MM.1S (cell line): Measurements from ENCODE around the gene CLEC14A.

Experiments
- DNase-seq: peaks from one replicate; pipeline ENCODE4 v3.0.0-alpha.2; 2015
- H2AFZ ChIP-seq: fragments of 300-600 bp; sonication (generic); 2 replicates; pipeline ENCODE4 v1.6.0; 2016; ENCODE audit warnings: antibody characterized with exemption, low read length
- H3F3A ChIP-seq: fragments of 300-600 bp; sonication (generic); 2 replicates; pipeline ENCODE4 v1.6.1; 2016; ENCODE audit warnings: mild to moderate bottlenecking, antibody characterized with exemption, low read length, moderate library complexity, mixed read lengths; ENCODE audit not compliant: insufficient read depth
- H3K27ac ChIP-seq: fragments of 300-600 bp; sonication (generic); 2 replicates; pipeline ENCODE4 v1.5.1; 2016; ENCODE audit warnings: mild to moderate bottlenecking, low read length
- H3K27me3 ChIP-seq: fragments of 300-600 bp; sonication (generic); replicated peaks from 2 replicates; pipeline ENCODE4 v1.6.0; 2016; ENCODE audit warnings: low read length; ENCODE audit not compliant: insufficient read depth
- H3K36me3 ChIP-seq: fragments of 300-600 bp; sonication (generic); replicated peaks from 2 replicates; pipeline ENCODE4 v1.6.1; 2016; ENCODE audit warnings: mild to moderate bottlenecking, low read length, mixed read lengths; ENCODE audit not compliant: insufficient read depth
- H3K4me1 ChIP-seq: fragments of 300-600 bp; sonication (generic); 2 replicates; pipeline ENCODE4 v1.6.1; 2016; ENCODE audit warnings: low read length, mixed read lengths
- H3K4me2 ChIP-seq: fragments of 300-600 bp; sonication (generic); 2 replicates; pipeline ENCODE4 v1.6.0; 2016; ENCODE audit warnings: low read depth, low read length
- H3K4me3 ChIP-seq: fragments of 300-600 bp; sonication (generic); 2 replicates; pipeline ENCODE4 v1.5.1; 2016; ENCODE audit warnings: low read length, mixed read lengths
- H3K79me2 ChIP-seq: fragments of 300-600 bp; sonication (generic); 2 replicates; pipeline ENCODE4 v1.6.1; 2016; ENCODE audit warnings: mixed run types, low read length, mixed read lengths
- H3K9ac ChIP-seq: fragments of 300-600 bp; sonication (generic); 2 replicates; pipeline ENCODE4 v1.6.1; 2016; ENCODE audit warnings: low read length, mixed read lengths
- H3K9me2 ChIP-seq: fragments of 300-600 bp; sonication (generic); replicated peaks from 2 replicates; pipeline ENCODE4 v1.6.1; 2016; ENCODE audit warnings: mild to moderate bottlenecking, low read length, mixed read lengths; ENCODE audit not compliant: insufficient read depth
- H3K9me3 ChIP-seq: fragments of 300-600 bp; sonication (generic); replicated peaks from 2 replicates; pipeline ENCODE4 v1.6.1; 2016; ENCODE audit warnings: mild to moderate bottlenecking, low read length, mixed read lengths; ENCODE audit not compliant: insufficient read depth
- H4K20me1 ChIP-seq: fragments of 300-600 bp; sonication (generic); 2 replicates; pipeline ENCODE4 v1.6.1; 2016; ENCODE audit warnings: mild to moderate bottlenecking, low read length, moderate library complexity, mixed read lengths; ENCODE audit not compliant: insufficient read depth
- CTCF ChIP-seq: fragments of 300-600 bp; sonication (generic); IDR thresholded peaks from 2 replicates; pipeline ENCODE4 v1.5.1; 2016; ENCODE audit warnings: antibody characterized with exemption, low read length, mixed read lengths
- EZH2 ChIP-seq: fragments of 300-600 bp; sonication (generic); optimal IDR thresholded peaks from 2 replicates; pipeline ENCODE3; 2017; ENCODE audit warnings: low read depth, mild to moderate bottlenecking, antibody characterized with exemption, low read length, mixed read lengths
- EZH2phosphoT487 ChIP-seq: fragments of 300-600 bp; sonication (generic); IDR thresholded peaks from 2 replicates; pipeline ENCODE4 v1.6.1; 2018; ENCODE audit warnings: antibody characterized with exemption, low read length

Gene CLEC14A

GRCh38 chr14:38238332-38238731, 17.6 kb downstream of the CLEC14A start:
- H3F3A ChIP-seq = no peaks in the 10 kb centered on the region
- no peak overlapping the region for H2AFZ ChIP-seq
- H3K4me2 ChIP-seq = no peak overlapping the region
- H3K9ac ChIP-seq = no peak overlapping the region
- no peaks in the 10 kb centered on the region for H3K4me1 ChIP-seq
- H3K79me2 ChIP-seq = no peaks in the 10 kb centered on the region
- H3K9me2 ChIP-seq = no peaks in the 10 kb centered on the region
- H4K20me1 ChIP-seq = no peaks in the 10 kb centered on the region
- no peaks in the 10 kb centered on the region for H3K9me3 ChIP-seq
- no peaks in the 10 kb centered on the region for H3K36me3 ChIP-seq
- TF ChIP-seq CTCF (no peak), EZH2phosphoT487 (no peak), EZH2 (no peak)
- H3K4me3 ChIP-seq = no peak overlapping the region
- H3K27me3 ChIP-seq = no peaks in the 10 kb centered on the region
- no peak overlapping the region for H3K27ac ChIP-seq
- no peak for DNase-seq

- TF ChIP-seq EZH2 = no peak
- TF ChIP-seq EZH2phosphoT487 = no peak
- no peak for TF ChIP-seq CTCF
- no peaks in the 10 kb centered on the region for H3K79me2 ChIP-seq
- H3K27ac ChIP-seq = no peak overlapping the region; the same call in 1 of the 2 replicates
- no peaks in the 10 kb centered on the region for H3K9me3 ChIP-seq
- peak overlapping the region; percentile 58 for H2AFZ ChIP-seq
- no peaks in the 10 kb centered on the region for H3K4me1 ChIP-seq
- peak; percentile 38 for DNase-seq
- H3K4me3 ChIP-seq = peak overlapping the region; percentile 25; the same call in 1 of the 2 replicates
- no peaks in the 10 kb centered on the region for H3K9me2 ChIP-seq
- H3K27me3 ChIP-seq = no peaks in the 10 kb centered on the region
- no peaks in the 10 kb centered on the region for H3K36me3 ChIP-seq
- no peaks in the 10 kb centered on the region for H3F3A ChIP-seq
- no peak overlapping the region for H3K9ac ChIP-seq
- H3K4me2 ChIP-seq = peak overlapping the region; percentile 43; the same call in 1 of the 2 replicates
- H4K20me1 ChIP-seq = no peaks in the 10 kb centered on the region
Observed at GRCh38 chr14:38233218-38233617, 22.7 kb downstream of the CLEC14A start.

GRCh38 chr14:38226366-38226765, 29.5 kb downstream of the CLEC14A start:
- Histone ChIP-seq H3K36me3 (no peaks in the 10 kb centered on the region), H3K27ac (no peak overlapping the region), H3K27me3 (no peaks in the 10 kb centered on the region), H3K4me3 (no peak overlapping the region), H3K79me2 (no peaks in the 10 kb centered on the region), H3K9ac (no peak overlapping the region), H3K4me1 (no peaks in the 10 kb centered on the region), H2AFZ (no peak overlapping the region), H3K9me3 (no peaks in the 10 kb centered on the region), H4K20me1 (no peaks in the 10 kb centered on the region), H3K9me2 (no peaks in the 10 kb centered on the region), H3K4me2 (no peak overlapping the region), H3F3A (no peaks in the 10 kb centered on the region)
- TF ChIP-seq CTCF = no peak
- TF ChIP-seq EZH2phosphoT487 = no peak
- TF ChIP-seq EZH2 = no peak
- no peak for DNase-seq

- H3K79me2 ChIP-seq = no peaks in the 10 kb centered on the region
- DNase-seq = no peak
- no peaks in the 10 kb centered on the region for H3K9me2 ChIP-seq
- H3K36me3 ChIP-seq = no peaks in the 10 kb centered on the region
- no peak overlapping the region for H3K4me2 ChIP-seq
- H4K20me1 ChIP-seq = no peaks in the 10 kb centered on the region
- H3F3A ChIP-seq = no peaks in the 10 kb centered on the region
- no peak overlapping the region for H3K4me3 ChIP-seq
- no peaks in the 10 kb centered on the region for H3K27me3 ChIP-seq
- H2AFZ ChIP-seq = no peak overlapping the region
- TF ChIP-seq CTCF (no peak), EZH2phosphoT487 (no peak), EZH2 (no peak)
- no peak overlapping the region for H3K9ac ChIP-seq
- no peak overlapping the region for H3K27ac ChIP-seq
- no peaks in the 10 kb centered on the region for H3K4me1 ChIP-seq
- no peaks in the 10 kb centered on the region for H3K9me3 ChIP-seq
Observed at GRCh38 chr14:38225946-38226345, 29.9 kb downstream of the CLEC14A start.
